ENCODE results near the gene TACC2.

Gene TACC2

GRCh38 chr10:121981346-121981745, 7.6 kb upstream of the TACC2 start:
- TF ChIP-seq ZNF8 (CRISPR knock-in tag; IDR thresholded peaks at IDR 0.05) (no peak), ZNF565 (CRISPR knock-in tag; conservative IDR thresholded peaks at IDR 0.05; ENCODE audit: low read depth) (no peak), CSDC2 (CRISPR knock-in tag; IDR thresholded peaks at IDR 0.05) (no peak), ZFP3 (CRISPR knock-in tag; IDR thresholded peaks at IDR 0.05) (no peak), PATZ1 (CRISPR knock-in tag; IDR thresholded peaks at IDR 0.05; ENCODE audit: borderline replicate concordance) (no peak), TCF4 (CRISPR knock-in tag; IDR thresholded peaks at IDR 0.05; ENCODE audit: borderline replicate concordance) (no peak), CREB5 (CRISPR knock-in tag; IDR thresholded peaks at IDR 0.05; ENCODE audit: low read depth) (no peak), CSRNP3 (CRISPR knock-in tag; IDR thresholded peaks at IDR 0.05) (no peak), BACH2 (CRISPR knock-in tag; IDR thresholded peaks at IDR 0.05; ENCODE audit: borderline replicate concordance) (no peak), SNAI2 (CRISPR knock-in tag; IDR thresholded peaks at IDR 0.05) (no peak), TOX (CRISPR knock-in tag; IDR thresholded peaks at IDR 0.05; ENCODE audit: borderline replicate concordance) (no peak), TSHZ2 (CRISPR knock-in tag; IDR thresholded peaks at IDR 0.05) (no peak), RARB (CRISPR knock-in tag; IDR thresholded peaks at IDR 0.05) (no peak), GLIS3 (CRISPR knock-in tag; IDR thresholded peaks at IDR 0.05) (no peak), ZNF70 (CRISPR knock-in tag; IDR thresholded peaks at IDR 0.05) (no peak), ARNTL (CRISPR knock-in tag; IDR thresholded peaks at IDR 0.05; ENCODE audit: borderline replicate concordance, low read depth) (no peak), POU6F1 (CRISPR knock-in tag; IDR thresholded peaks at IDR 0.05; ENCODE audit: borderline replicate concordance, low read depth) (no peak)
- ATAC-seq = no peak

GRCh38 chr10:121983852-121984251, 5.1 kb upstream of the TACC2 start:
- ATAC-seq = no peak
- TF ChIP-seq TOX (CRISPR knock-in tag; IDR thresholded peaks at IDR 0.05; ENCODE audit: borderline replicate concordance) = no peak
- no peak for TF ChIP-seq ZNF70 (CRISPR knock-in tag; IDR thresholded peaks at IDR 0.05)
- no peak for TF ChIP-seq CSDC2 (CRISPR knock-in tag; IDR thresholded peaks at IDR 0.05)
- TF ChIP-seq POU6F1 (CRISPR knock-in tag; IDR thresholded peaks at IDR 0.05; ENCODE audit: borderline replicate concordance, low read depth) = no peak
- TF ChIP-seq TSHZ2 (CRISPR knock-in tag; IDR thresholded peaks at IDR 0.05) = no peak
- no peak for TF ChIP-seq ZFP30 (CRISPR knock-in tag; IDR thresholded peaks at IDR 0.05)
- no peak for TF ChIP-seq CSRNP3 (CRISPR knock-in tag; IDR thresholded peaks at IDR 0.05)
- no peak for TF ChIP-seq BACH2 (CRISPR knock-in tag; IDR thresholded peaks at IDR 0.05; ENCODE audit: borderline replicate concordance)

Measured in SK-N-SH treated with all-trans-retinoic acid at 6 μM for 48 hours (cell line).